ENCODE results near the gene RAB11FIP3.
A peak's percentile ranks its signal among the peaks of the same experiment; 100 is the strongest.
"Not testable (repeated sequence)": the region's sequence is repeated elsewhere in the genome, so short reads cannot be mapped to it uniquely, and the experiment has no call there.

The RAB11FIP3 gene

DNA sequence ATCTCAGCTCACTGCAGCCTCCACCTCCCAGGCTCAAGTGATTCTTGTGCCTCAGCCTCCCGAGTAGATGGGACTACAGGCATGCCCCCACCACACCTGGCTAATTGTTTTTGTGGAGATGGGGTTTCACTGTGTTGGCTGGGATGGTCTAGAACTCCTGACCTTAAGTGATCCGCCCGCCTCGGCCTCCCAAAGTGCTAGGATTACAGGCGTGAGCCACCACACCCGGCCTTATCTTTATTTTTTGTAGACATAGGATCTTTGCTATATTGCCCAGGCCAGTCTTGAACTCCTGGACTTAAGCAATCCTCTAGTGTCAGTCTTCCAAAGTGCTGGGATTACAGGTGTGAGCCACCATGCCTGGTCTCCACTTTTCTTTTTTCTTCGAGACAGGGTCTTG lies 44.0 kb downstream of the RAB11FIP3 start:
- DNase-seq: not testable (repeated sequence)

DNA sequence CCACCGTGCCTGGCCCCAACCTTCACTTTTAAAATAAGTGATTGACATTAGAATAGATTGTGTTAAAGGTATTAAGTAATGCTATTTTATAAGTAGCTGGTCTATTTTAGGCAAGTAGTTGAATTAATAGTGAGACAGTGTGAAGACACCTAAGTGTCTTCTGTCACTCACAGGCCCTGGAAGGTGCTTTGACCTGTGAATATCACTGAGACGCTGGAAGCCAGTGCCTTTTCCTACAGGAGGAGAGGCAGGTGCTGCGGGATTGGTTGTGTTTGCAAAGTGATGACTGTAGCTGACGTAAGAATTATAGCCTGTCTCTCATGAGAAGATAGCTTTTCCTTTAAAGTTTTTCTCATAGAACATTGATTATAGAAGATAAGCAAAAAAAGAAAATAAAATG lies 45.0 kb downstream of the RAB11FIP3 start:
- no peak for DNase-seq

DNA sequence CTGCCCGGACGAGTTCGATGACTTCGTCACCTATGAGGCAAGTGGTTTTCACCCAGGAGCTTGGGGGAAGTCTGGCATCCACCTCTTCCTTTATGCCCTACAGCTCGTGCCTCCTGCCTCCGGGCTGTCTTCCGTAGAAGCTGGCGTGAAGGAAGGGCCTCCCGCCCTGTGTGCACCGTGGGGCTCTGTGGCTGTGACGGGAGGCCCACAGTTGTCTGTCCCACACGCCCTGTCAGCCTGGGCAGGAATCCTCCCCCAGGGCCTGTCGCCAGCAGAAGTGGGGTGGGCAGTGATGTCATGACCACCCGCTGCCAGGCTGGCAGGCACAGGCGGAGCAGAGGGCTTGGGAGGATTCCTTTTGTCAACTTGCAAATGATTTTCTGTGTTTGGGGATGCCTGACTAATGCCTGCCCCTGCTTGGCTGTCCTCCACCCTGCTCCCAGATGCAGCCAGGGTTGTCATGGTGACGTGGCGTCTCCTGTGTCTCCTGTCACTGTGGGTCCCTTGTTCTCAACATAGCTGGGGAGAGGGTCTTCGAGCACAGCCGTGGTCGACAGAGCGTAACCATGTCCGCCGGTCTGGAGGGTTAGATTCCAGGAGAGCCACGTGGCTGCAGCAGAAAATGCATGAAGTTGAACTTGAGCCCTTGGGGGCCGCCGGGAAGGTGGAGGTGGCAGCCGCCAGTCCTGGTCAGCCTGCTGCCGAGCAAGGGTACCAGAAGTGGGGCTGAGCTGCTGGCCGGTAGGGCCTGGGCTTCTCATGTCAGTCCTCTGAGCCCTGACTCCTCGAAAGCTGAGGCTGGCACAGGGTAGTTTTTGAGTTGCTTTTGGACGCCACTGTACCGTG lies 46.1 kb downstream of the RAB11FIP3 start:
- peak; percentile 53 for DNase-seq

DNA sequence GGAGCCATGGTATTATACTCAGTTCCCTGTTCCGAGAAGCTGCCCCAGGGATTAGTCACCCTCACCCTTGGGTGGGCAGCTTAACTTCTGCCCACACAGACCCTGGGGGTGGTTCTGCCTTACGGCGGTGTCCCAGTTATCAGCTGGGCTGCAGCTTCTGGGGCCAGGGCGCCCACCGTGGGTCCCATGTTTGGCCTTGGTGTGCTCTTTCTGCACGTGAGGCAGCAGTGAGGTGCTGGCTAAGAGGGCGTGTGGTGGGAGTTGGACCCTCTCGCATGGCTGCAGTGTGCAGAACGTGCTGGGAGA lies 46.7 kb downstream of the RAB11FIP3 start:
- DNase-seq: no peak

DNA sequence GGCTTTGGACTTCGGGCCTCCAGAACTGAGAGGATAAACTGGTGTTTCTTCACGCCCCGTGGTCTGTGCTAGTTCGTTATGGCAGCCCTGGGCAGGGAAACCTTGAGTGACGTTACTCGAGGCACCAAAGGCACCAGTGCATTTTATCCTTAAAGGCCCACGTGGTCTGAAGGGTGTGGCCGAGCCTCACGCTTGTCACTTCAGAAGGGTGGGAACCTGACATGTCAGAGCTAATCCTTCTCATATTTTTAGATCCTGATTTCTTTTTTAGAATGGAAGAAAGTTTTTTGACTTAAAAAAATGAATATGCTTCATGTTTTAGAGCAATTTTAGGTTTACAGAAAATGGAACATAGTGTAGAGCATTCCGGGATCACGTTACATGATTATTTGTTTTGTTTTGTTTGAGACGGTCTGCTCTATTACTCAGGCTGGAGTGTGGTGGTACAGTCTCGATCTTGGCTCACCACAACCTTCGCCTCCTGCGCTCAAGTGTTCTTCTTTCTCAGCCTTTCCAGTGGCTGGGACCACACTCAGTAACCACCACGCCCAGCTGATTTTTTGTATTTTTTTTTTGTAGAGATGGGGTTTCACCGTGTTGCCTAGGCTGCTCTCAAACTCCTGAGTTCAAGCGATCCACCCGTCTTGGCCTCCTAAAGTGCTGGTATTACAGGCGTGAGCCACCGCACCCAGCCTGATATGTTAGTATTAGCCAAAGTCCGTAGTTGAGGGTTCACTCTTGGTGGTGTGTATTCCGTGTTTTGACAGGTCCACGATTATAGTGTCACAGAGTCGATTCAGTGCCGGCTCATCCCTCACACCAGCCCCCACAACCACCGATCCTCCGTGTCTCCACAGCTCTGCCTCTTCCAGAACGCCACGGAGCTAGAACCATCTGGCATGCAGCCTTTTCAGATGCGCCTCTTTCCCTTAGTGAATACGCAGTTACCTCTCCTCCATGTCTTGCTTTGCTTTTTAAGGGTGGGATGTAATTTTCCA lies 47.9 kb downstream of the RAB11FIP3 start:
- no peak for DNase-seq

DNA sequence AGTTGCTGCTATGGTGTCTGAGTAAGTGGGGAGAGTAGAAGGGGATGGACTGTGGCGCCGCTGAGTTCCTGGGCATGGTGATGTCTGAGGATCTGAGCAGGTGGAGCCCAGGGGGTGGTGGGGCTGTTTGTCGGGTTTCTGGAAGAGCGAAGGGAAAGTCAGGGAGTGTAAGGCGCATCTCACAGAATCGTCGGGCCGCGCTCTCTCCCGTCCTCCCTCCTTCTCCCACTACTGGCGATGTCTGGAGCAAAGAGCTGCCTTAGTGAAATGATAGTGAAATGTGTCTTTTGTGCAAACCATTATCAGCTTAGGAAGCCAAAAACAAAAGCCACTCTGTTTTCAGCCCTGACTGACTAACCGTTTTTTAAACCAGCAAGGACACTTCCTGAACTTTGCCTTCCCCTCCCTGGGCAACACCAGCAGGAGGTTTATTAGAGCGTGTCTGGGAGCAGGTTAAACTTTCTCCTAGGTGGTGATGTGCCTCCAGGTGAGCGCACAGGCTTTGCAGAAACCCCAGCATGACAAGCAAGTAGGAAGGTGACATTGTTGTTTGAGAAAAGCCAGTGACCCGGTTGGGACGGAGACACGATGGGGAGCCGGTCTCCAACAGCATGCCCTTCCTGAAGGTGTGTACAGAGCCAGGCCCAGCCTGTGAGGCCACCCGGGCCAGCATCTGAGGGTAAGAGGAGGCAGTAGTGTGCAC lies 49.1 kb downstream of the RAB11FIP3 start:
- DNase-seq: no peak

DNA sequence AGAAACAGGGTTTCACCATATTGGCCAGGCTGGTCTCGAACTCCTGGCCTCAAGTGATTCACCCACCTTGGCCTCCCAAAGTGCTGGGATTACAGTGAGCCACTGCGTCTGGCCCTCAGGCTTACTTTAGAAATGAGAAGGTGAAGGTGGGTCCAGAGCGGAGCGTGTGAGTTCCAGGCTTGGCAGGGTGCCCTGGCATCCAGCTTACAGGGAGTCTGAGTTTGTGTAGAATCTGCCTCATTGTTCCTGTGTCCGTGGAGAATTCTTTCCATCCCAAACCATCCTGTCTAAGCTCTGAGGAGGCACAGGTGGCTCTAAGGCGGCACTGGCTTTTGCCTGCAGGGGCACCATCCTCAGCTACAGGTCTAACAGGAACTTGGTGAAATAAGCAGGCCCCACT lies 50.6 kb downstream of the RAB11FIP3 start:
- no peak for DNase-seq

DNA sequence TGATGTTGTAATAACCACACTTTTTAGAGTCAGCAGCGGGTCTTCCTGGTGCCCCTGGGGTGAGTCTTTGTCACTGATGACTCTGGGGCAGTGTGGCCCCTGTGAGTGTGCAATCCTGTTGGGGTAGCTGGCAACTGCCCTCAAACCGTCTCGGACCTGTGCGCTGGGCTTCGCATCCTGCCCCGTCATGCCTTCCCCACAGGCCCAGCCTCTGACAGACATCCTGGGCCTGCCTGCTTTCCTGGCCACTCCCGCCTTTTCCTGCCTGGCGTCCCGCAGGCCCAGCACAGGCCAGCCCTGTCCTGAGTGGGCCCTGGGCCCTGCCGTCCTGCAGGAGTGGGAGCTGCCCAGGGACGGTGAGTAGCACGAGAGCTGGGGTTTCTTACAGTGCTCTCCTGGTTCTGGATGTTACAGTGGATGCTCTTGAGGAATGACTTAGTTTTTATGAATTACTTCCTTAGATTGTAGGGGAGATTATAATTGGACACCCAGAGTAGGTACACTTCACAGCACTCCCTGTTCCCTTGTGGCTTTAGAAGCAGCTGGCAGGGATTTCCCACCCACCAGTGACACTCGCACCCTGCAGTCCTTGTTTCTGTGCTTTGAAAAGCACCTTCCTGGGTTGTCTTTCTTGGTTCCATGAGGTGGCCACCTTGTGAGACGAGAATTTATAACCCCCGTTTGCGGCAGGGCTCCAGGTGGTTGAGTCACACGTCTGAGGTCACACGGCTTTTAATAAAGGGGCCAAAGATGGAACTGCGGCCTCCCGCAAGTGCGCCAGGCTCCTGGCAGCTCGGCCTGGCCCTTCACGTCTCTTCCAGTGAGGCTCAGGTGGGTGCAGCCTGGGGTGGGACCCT lies 52.1 kb downstream of the RAB11FIP3 start:
- no peak for DNase-seq

DNA sequence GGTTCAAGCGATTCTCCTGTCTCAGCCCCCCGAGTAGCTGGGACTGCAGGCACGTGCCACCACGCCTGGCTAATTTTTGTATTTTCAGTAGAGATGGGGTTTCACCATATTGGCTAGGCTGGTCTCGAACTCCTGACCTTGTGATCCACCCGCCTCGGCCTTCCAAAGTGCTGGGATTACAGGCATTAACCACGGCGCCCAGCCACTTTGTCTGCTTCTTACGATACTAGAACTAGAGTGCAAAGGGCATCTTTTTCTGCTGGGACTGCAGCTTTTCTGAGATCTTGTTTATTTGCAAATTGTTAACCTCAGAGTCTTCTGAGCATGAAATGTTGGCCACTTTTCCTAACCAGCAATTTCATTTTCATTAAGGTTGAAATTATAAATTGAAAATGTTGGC lies 52.8 kb downstream of the RAB11FIP3 start:
- not testable (repeated sequence) for DNase-seq

DNA sequence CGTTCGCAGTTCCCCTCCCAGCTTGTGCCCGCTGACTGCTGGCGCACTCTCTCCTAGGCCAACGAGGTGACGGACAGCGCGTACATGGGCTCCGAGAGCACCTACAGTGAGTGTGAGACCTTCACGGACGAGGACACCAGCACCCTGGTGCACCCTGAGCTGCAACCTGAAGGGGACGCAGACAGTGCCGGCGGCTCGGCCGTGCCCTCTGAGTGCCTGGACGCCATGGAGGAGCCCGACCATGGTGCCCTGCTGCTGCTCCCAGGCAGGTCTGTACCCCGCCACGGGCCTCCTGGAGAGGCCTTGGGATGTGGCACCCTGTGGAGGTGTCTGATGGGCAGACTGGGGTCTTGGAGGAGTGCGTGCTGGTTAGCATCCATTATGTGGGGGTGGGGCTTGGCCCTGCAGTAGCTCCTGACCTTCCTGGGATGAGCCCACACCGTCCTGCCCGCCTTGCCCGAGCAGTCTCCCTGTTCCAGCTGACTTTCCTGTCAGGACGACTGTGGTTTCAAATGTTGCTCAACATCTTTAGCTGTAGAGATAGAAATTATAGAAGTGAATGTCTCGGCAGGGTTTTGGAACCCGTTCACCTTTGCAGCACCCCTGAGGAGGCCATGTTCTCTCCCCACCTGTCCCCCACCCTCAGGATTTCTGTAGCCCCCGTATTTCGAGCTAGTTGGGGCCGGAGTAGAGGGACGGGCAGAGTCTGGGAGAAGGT lies 57.2 kb downstream of the RAB11FIP3 start:
- DNase-seq: no peak

DNA sequence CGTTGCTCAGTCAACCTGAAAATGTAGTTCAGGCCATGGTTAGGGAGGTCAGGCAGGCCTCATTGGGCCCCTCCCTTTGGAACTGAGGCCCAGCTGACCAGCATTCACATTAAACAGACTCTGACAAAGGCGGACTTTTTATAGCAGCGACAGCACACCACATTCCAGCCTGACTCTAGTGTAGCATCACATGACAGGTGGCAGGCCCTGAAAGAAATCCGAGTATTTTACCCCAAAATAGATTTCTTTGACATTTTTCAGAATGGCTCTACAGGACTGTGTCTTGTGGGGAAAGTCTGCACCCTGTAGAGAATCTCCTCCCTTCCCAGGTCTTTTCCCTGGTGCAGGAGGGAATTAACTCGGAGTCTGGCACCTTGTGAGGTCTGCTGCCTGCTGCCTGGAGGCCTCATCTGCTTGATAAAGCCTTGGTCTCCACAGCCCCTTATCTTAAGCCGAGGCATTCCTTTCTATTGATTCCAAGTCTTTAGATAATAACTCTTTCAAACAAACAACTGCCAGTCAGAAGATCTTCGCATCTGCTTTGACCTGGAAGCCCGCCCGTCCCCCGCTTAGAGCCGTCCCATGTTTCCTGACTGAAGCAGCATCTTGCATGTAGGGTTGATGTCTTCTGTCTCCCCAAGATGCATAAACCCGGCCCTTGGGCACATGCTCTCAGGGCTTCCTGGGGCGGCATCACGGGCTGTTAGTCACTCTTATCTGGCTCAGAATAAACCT lies 58.1 kb downstream of the RAB11FIP3 start:
- DNase-seq: no peak

DNA sequence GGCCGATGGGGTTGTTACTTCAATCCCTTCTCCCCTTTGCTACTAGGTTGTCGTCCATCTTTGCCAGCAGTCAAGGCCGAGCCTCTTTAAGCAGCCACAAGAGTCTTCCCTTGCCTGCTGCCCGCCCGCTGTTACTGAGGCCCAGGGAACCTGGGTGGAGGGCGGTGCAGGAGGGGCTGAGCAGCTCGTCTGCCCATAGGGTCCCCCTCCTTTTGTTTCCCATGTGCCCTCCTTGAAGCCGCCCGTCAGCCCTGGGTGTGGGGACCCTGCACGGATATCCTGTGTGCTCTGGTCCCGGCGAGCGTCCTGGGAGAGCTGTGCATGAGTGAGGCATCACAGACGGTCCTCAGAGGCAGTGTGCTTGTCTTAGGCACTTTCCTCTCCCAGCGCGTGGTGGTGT lies 64.2 kb downstream of the RAB11FIP3 start:
- DNase-seq: no peak

DNA sequence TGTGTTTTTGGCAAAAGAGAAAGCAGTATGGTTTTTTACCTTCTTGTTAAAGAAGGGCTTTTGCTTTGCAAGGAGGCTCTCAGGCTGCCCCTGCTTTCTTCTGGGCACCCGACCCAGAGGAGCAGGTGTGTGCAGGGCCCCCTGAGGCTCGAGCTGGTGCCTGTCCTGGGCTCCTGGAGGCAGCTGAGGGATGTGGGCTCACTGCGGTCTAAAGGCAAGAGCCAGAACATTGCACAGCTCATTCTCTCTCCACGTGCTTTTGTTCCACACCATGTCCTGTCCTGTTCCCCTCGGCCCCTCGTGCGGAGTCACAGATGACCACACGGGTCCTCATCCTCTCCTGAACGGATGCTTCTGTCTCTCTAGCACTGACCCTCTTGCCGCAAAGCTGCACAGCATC lies 65.3 kb downstream of the RAB11FIP3 start:
- no peak for DNase-seq

DNA sequence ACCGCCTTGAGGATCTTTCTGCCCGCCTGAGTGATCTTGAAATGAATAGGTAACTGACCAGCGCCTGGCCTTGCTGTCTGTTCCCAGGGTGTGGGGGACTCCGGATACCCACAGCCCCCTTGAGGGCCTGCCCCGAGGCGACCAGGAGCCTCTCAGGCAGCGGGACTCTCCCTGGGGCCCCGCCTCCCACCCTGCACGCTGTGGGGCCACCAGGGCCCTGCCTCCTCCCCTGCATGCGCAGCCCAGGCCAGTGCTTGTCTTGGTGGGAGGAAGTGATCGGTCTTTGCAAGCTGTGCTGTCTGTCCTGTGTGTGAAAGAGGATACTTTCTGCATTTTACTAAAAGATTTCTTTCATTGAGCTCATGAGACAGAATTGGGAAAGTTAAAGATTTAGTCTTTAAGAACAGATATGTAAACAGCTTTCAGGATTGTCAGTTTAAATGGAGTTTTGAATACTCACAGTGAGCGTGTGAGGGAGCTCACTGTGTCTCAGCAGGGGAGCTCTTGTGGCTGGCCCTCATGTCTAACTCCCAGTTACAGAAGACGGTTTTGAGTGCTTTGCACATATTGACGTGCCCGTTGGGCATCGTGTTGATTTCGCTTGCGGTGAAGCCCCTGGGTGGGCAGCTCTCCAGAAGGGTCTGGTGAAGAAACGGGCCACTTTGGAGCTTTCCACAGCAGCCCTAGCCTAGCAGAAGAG lies 65.9 kb downstream of the RAB11FIP3 start:
- DNase-seq: no peak

DNA sequence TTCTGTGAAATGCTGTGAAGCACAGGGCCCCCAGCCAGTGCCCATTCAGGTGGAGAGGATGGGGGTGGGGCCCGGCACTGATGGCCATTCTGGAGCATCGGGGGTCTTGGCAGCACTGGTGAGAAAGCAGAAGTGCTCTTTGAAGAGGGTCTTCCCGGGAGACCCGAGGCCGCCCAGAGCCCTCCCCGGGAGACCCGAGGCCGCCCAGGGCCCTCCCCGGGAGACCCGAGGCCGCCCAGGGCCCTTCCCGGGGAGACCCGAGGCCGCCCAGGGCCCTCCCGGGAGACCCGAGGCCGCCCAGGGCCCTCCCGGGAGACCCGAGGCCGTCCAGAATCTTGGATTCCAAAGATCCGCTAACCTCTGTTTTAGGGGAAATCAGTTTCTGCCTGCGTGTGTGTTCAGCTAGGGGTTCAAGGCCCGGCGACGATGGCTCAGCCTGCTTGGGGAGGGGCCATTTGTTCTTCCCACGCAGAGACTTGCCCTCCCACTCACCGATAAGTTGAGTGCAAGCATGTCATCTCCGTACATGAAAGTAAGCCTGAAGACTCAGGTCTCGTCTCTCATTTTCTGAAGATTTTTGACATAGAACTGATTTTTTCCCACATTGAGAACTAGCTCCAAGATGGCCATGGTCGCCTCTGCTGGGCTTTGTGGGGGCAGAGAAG lies 66.9 kb downstream of the RAB11FIP3 start:
- no peak for DNase-seq

DNA sequence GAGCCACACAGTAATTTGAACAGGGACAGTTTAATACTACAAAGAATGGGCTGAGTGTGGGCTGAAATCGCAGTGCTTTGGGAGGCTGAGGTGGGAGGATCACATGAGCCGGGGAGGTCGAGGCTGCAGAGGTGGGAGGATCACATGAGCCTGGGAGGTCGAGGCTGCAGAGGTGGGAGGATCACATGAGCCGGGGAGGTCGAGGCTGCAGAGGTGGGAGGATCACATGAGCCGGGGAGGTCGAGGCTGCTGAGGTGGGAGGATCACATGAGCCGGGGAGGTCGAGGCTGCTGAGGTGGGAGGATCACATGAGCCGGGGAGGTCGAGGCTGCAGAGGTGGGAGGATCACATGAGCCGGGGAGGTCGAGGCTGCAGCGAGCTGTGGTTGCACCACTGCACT lies 69.2 kb downstream of the RAB11FIP3 start:
- not testable (repeated sequence) for DNase-seq

DNA sequence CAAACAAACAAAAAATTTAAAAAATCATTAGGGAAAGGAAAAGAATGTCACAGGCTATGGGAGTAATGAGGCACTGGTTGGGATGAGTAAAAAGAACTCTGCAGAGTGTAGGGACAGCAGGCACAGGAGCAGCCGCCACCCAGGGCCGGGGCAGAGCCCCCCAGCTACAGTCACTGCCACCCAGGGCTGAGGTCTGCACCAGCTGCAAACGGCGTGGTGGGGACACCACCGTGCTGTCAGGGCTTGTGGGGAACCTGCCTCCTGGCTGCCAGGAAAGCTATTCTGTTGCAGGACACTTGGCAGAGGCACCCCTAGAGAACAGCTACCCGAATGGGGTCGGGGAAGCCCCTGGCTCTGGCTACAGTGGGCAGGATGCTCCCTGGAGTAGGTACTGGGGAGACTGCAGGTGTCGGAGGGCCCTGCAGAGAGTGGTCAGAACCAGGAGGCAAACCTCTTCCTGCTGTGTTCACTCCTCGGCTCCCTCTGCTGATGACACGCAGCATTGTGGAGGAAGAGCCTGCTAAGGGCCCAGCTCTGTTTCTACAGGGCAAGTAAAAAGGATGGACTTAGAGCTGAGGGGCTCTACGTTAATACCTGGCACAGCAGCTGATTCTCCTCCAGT lies 69.8 kb downstream of the RAB11FIP3 start:
- DNase-seq: peak; percentile 28

DNA sequence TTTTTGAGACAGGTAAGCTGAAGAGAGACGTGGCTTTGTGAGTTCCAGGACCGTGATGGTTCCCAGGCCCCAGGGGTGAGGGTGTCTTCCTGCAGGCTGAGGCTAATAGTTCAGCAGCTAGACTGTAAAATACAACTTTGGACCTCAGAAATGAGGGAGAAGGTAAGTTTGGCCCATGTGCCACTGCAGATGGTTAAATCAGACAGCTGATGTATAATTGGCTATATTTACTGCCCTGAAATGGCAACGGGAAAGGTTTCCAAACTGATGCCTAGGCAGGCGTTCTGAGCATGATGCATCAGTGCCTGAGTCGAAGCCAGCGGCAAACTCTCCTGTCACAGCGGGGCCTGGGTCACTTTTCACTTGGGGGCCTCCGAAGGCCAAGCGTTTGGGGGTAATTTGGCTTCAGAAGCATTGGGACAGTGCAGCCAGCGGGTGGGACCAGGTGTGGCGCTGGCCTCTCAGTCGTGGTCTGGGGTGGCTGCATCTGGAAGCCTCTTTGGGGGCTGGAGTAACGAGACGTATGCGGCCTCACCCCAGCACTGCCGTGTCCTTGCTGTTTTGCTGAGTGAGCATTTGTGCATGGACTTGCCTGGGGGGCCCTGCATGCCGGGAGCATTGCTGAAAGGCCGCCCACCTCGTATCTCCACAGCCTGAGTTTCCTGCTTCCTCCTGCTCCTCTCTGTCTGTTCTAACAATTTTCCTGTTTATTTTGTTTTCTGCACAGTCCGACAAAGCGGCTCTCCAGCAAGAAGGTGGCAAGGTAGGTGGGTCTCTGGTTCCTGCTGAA lies 70.8 kb downstream of the RAB11FIP3 start:
- no peak for DNase-seq

Data from COR-L47 (cell line).